Measurements from ENCODE around the gene PKD2.
"Not testable (repeated sequence)": the region's sequence is repeated elsewhere in the genome, so short reads cannot be mapped to it uniquely, and the experiment has no call there.

The PKD2 gene

GRCh38 chr4:88078579-88078978 lies 71.1 kb downstream of the PKD2 start:
- no peak for DNase-seq

- no peak for DNase-seq
Observed at GRCh38 chr4:88080626-88081025, 73.2 kb downstream of the PKD2 start.

- DNase-seq: no peak
Observed at GRCh38 chr4:88087004-88087403, 79.6 kb downstream of the PKD2 start.

GRCh38 chr4:88090898-88091297 lies 83.5 kb downstream of the PKD2 start:
- no peak for DNase-seq

- DNase-seq: no peak
Observed at GRCh38 chr4:88091378-88091777, 83.9 kb downstream of the PKD2 start.

- no peak for DNase-seq
Observed at GRCh38 chr4:88093874-88094273, 86.4 kb downstream of the PKD2 start.

- DNase-seq: no peak
Observed at GRCh38 chr4:88097301-88097700, 89.9 kb downstream of the PKD2 start.

GRCh38 chr4:88097781-88098180 lies 90.3 kb downstream of the PKD2 start:
- DNase-seq: no peak

- no peak for DNase-seq
Observed at GRCh38 chr4:88098993-88099752, 91.7 kb downstream of the PKD2 start.

- peak in 1 of 2 donors; percentile 17 for DNase-seq
Observed at GRCh38 chr4:88101165-88101564, 93.7 kb downstream of the PKD2 start.

GRCh38 chr4:88102026-88102425 lies 94.6 kb downstream of the PKD2 start:
- DNase-seq: no peak

- DNase-seq: no peak
Observed at GRCh38 chr4:88104902-88105610, 97.6 kb downstream of the PKD2 start.

- DNase-seq: no peak
Observed at GRCh38 chr4:88106205-88106604, 98.8 kb downstream of the PKD2 start.

- DNase-seq: no peak
Observed at GRCh38 chr4:88107406-88108107, 100.1 kb downstream of the PKD2 start.

- DNase-seq: not testable (repeated sequence)
Observed at GRCh38 chr4:88108108-88108465, 100.7 kb downstream of the PKD2 start.

GRCh38 chr4:88108747-88109122 lies 101.3 kb downstream of the PKD2 start:
- no peak for DNase-seq

- DNase-seq: no peak
Observed at GRCh38 chr4:88109123-88109881, 101.9 kb downstream of the PKD2 start.

GRCh38 chr4:88110826-88111225 lies 103.4 kb downstream of the PKD2 start:
- no peak for DNase-seq

- no peak for DNase-seq
Observed at GRCh38 chr4:88112856-88113255, 105.4 kb downstream of the PKD2 start.

GRCh38 chr4:88115587-88115986 lies 108.2 kb downstream of the PKD2 start:
- DNase-seq: no peak

GRCh38 chr4:88119943-88120342 lies 112.5 kb downstream of the PKD2 start:
- no peak for DNase-seq

GRCh38 chr4:88122260-88122659 lies 114.8 kb downstream of the PKD2 start:
- DNase-seq: not testable (repeated sequence)

Data from CD4-positive, alpha-beta T cell treated with Interleukin-4 for 1 hour (primary cell).